ENCODE measurements around the gene CCDC14.

Gene CCDC14

GRCh38 chr3:123883701-123884202 is 77.3 kb downstream of the CCDC14 start:
- peak overlapping the region; percentile 14 for H3K27ac ChIP-seq (ENCODE audit: low read depth, low read length)
- H3K4me1 ChIP-seq (ENCODE audit: control insufficient read depth, insufficient read depth, low read length) = peaks cover 4% of the 10 kb centered on the region
- no peaks in the 10 kb centered on the region for H3K36me3 ChIP-seq (ENCODE audit: control insufficient read depth, insufficient read depth, low read length)
- H3K27me3 ChIP-seq (ENCODE audit: control insufficient read depth, insufficient read depth, low read length) = peaks cover 3% of the 10 kb centered on the region
- peak overlapping the region; percentile 21 for H3K9ac ChIP-seq (ENCODE audit: low read length)
- peak overlapping the region; percentile 61 for H3K4me3 ChIP-seq (ENCODE audit: low read length)

- Histone ChIP-seq H3K27ac (ENCODE audit: low read depth, low read length) (no peak overlapping the region), H3K4me1 (ENCODE audit: control insufficient read depth, insufficient read depth, low read length) (peaks cover 4% of the 10 kb centered on the region), H3K9ac (ENCODE audit: low read length) (no peak overlapping the region), H3K27me3 (ENCODE audit: control insufficient read depth, insufficient read depth, low read length) (peaks cover 3% of the 10 kb centered on the region), H3K36me3 (ENCODE audit: control insufficient read depth, insufficient read depth, low read length) (no peaks in the 10 kb centered on the region), H3K4me3 (ENCODE audit: low read length) (peak overlapping the region; percentile 61)
Measured at GRCh38 chr3:123883111-123883510, 77.9 kb downstream of the CCDC14 start.

GRCh38 chr3:123881771-123882170 is 79.3 kb downstream of the CCDC14 start:
- Histone ChIP-seq H3K27ac (ENCODE audit: low read depth, low read length) (no peak overlapping the region), H3K4me3 (ENCODE audit: low read length) (no peak overlapping the region), H3K4me1 (ENCODE audit: control insufficient read depth, insufficient read depth, low read length) (peaks cover 4% of the 10 kb centered on the region), H3K27me3 (ENCODE audit: control insufficient read depth, insufficient read depth, low read length) (peaks cover 3% of the 10 kb centered on the region), H3K36me3 (ENCODE audit: control insufficient read depth, insufficient read depth, low read length) (no peaks in the 10 kb centered on the region), H3K9ac (ENCODE audit: low read length) (no peak overlapping the region)

GRCh38 chr3:123880998-123881561 is 79.9 kb downstream of the CCDC14 start:
- H3K4me1 ChIP-seq (ENCODE audit: control insufficient read depth, insufficient read depth, low read length) = peaks cover 4% of the 10 kb centered on the region
- no peak overlapping the region for H3K4me3 ChIP-seq (ENCODE audit: low read length)
- H3K27me3 ChIP-seq (ENCODE audit: control insufficient read depth, insufficient read depth, low read length) = peaks cover 3% of the 10 kb centered on the region
- no peak overlapping the region for H3K9ac ChIP-seq (ENCODE audit: low read length)
- no peaks in the 10 kb centered on the region for H3K36me3 ChIP-seq (ENCODE audit: control insufficient read depth, insufficient read depth, low read length)
- H3K27ac ChIP-seq (ENCODE audit: low read depth, low read length) = no peak overlapping the region

- Histone ChIP-seq H3K4me1 (ENCODE audit: control insufficient read depth, insufficient read depth, low read length) (peaks cover 4% of the 10 kb centered on the region), H3K27ac (ENCODE audit: low read depth, low read length) (no peak overlapping the region), H3K9ac (ENCODE audit: low read length) (no peak overlapping the region), H3K27me3 (ENCODE audit: control insufficient read depth, insufficient read depth, low read length) (peaks cover 3% of the 10 kb centered on the region), H3K4me3 (ENCODE audit: low read length) (no peak overlapping the region), H3K36me3 (ENCODE audit: control insufficient read depth, insufficient read depth, low read length) (no peaks in the 10 kb centered on the region)
Measured at GRCh38 chr3:123878807-123879206, 82.2 kb downstream of the CCDC14 start.

- Histone ChIP-seq H3K4me3 (ENCODE audit: low read length) (no peak overlapping the region), H3K27ac (ENCODE audit: low read depth, low read length) (no peak overlapping the region), H3K9ac (ENCODE audit: low read length) (no peak overlapping the region), H3K36me3 (ENCODE audit: control insufficient read depth, insufficient read depth, low read length) (no peaks in the 10 kb centered on the region), H3K27me3 (ENCODE audit: control insufficient read depth, insufficient read depth, low read length) (peaks cover 3% of the 10 kb centered on the region), H3K4me1 (ENCODE audit: control insufficient read depth, insufficient read depth, low read length) (no peaks in the 10 kb centered on the region)
Measured at GRCh38 chr3:123877965-123878364, 83.1 kb downstream of the CCDC14 start.

- no peaks in the 10 kb centered on the region for H3K4me1 ChIP-seq (ENCODE audit: control insufficient read depth, insufficient read depth, low read length)
- H3K27me3 ChIP-seq (ENCODE audit: control insufficient read depth, insufficient read depth, low read length) = peaks cover 3% of the 10 kb centered on the region
- no peak overlapping the region for H3K27ac ChIP-seq (ENCODE audit: low read depth, low read length)
Measured at GRCh38 chr3:123877466-123877865, 83.6 kb downstream of the CCDC14 start.

GRCh38 chr3:123876858-123877257 is 84.2 kb downstream of the CCDC14 start:
- Histone ChIP-seq H3K9ac (ENCODE audit: low read length) (no peak overlapping the region), H3K4me3 (ENCODE audit: low read length) (no peak overlapping the region), H3K27me3 (ENCODE audit: control insufficient read depth, insufficient read depth, low read length) (peaks cover 2% of the 10 kb centered on the region), H3K27ac (ENCODE audit: low read depth, low read length) (no peak overlapping the region), H3K36me3 (ENCODE audit: control insufficient read depth, insufficient read depth, low read length) (no peaks in the 10 kb centered on the region), H3K4me1 (ENCODE audit: control insufficient read depth, insufficient read depth, low read length) (no peaks in the 10 kb centered on the region)

More at GRCh38 chr3:123877466-123877865, 83.6 kb downstream of the CCDC14 start:
- no peak overlapping the region for H3K9ac ChIP-seq (ENCODE audit: low read length)
- no peaks in the 10 kb centered on the region for H3K36me3 ChIP-seq (ENCODE audit: control insufficient read depth, insufficient read depth, low read length)
- no peak overlapping the region for H3K4me3 ChIP-seq (ENCODE audit: low read length)

GRCh38 chr3:123872621-123873020 is 88.4 kb downstream of the CCDC14 start:
- Histone ChIP-seq H3K27ac (ENCODE audit: low read depth, low read length) (no peak overlapping the region), H3K4me3 (ENCODE audit: low read length) (no peak overlapping the region), H3K36me3 (ENCODE audit: control insufficient read depth, insufficient read depth, low read length) (no peaks in the 10 kb centered on the region), H3K4me1 (ENCODE audit: control insufficient read depth, insufficient read depth, low read length) (no peaks in the 10 kb centered on the region), H3K9ac (ENCODE audit: low read length) (no peak overlapping the region), H3K27me3 (ENCODE audit: control insufficient read depth, insufficient read depth, low read length) (no peaks in the 10 kb centered on the region)

- no peaks in the 10 kb centered on the region for H3K4me1 ChIP-seq (ENCODE audit: control insufficient read depth, insufficient read depth, low read length)
- H3K9ac ChIP-seq (ENCODE audit: low read length) = no peak overlapping the region
- H3K36me3 ChIP-seq (ENCODE audit: control insufficient read depth, insufficient read depth, low read length) = no peaks in the 10 kb centered on the region
- no peaks in the 10 kb centered on the region for H3K27me3 ChIP-seq (ENCODE audit: control insufficient read depth, insufficient read depth, low read length)
- H3K4me3 ChIP-seq (ENCODE audit: low read length) = no peak overlapping the region
- H3K27ac ChIP-seq (ENCODE audit: low read depth, low read length) = no peak overlapping the region
Measured at GRCh38 chr3:123871946-123872345, 89.1 kb downstream of the CCDC14 start.

- Histone ChIP-seq H3K36me3 (ENCODE audit: control insufficient read depth, insufficient read depth, low read length) (no peaks in the 10 kb centered on the region), H3K9ac (ENCODE audit: low read length) (no peak overlapping the region), H3K27me3 (ENCODE audit: control insufficient read depth, insufficient read depth, low read length) (no peaks in the 10 kb centered on the region), H3K4me1 (ENCODE audit: control insufficient read depth, insufficient read depth, low read length) (no peaks in the 10 kb centered on the region), H3K27ac (ENCODE audit: low read depth, low read length) (no peak overlapping the region), H3K4me3 (ENCODE audit: low read length) (no peak overlapping the region)
Measured at GRCh38 chr3:123870033-123870432, 91.0 kb downstream of the CCDC14 start.

- Histone ChIP-seq H3K9ac (ENCODE audit: low read length) (no peak overlapping the region), H3K27ac (ENCODE audit: low read depth, low read length) (no peak overlapping the region), H3K4me1 (ENCODE audit: control insufficient read depth, insufficient read depth, low read length) (no peaks in the 10 kb centered on the region), H3K27me3 (ENCODE audit: control insufficient read depth, insufficient read depth, low read length) (no peaks in the 10 kb centered on the region), H3K36me3 (ENCODE audit: control insufficient read depth, insufficient read depth, low read length) (no peaks in the 10 kb centered on the region), H3K4me3 (ENCODE audit: low read length) (no peak overlapping the region)
Measured at GRCh38 chr3:123869165-123869564, 91.9 kb downstream of the CCDC14 start.

GRCh38 chr3:123864706-123865105 is 96.3 kb downstream of the CCDC14 start:
- H3K27ac ChIP-seq (ENCODE audit: low read depth, low read length) = no peak overlapping the region
- no peaks in the 10 kb centered on the region for H3K4me1 ChIP-seq (ENCODE audit: control insufficient read depth, insufficient read depth, low read length)
- H3K4me3 ChIP-seq (ENCODE audit: low read length) = no peak overlapping the region
- H3K36me3 ChIP-seq (ENCODE audit: control insufficient read depth, insufficient read depth, low read length) = no peaks in the 10 kb centered on the region
- H3K9ac ChIP-seq (ENCODE audit: low read length) = no peak overlapping the region
- no peaks in the 10 kb centered on the region for H3K27me3 ChIP-seq (ENCODE audit: control insufficient read depth, insufficient read depth, low read length)
